ENCODE data around the gene DSC1.
"Not testable (repeated sequence)": the region's sequence is repeated elsewhere in the genome, so short reads cannot be mapped to it uniquely, and the experiment has no call there.

The DSC1 gene

GRCh38 chr18:31162825-31163435, at the start of gene DSC1:
DSC1 (minus strand) TSS chr18:31162856; CDS start chr18:31162594, 262 bp downstream.
- DNase-seq: no peak

DNA sequence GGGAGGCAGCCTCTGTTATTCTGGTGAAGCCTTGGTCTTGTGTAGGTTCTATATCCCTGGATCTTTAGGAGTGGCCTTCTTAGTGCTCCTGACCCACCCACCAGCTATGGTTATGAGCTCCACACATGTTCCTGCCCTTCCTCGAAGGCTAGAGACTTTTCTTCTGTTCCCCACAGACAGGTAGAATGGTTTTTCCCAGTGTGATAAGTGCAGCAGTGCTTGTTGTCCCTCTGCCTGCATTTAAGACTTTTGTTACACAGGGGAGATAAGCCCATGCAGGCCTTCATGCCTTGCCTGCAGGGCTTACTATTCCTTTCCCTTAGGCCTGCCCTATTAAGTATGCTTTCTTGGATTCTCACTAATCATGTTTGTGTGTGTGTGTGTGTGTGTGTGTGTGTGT, 48.4 kb upstream of the DSC1 start:
- DNase-seq: no peak

- DNase-seq: no peak
Observed at GRCh38 chr18:31209041-31209440, 46.4 kb upstream of the DSC1 start.

GRCh38 chr18:31207391-31207790, 44.7 kb upstream of the DSC1 start:
- no peak for DNase-seq

- DNase-seq: no peak
Observed at GRCh38 chr18:31206787-31207381, 44.2 kb upstream of the DSC1 start.

- no peak for DNase-seq
Observed at GRCh38 chr18:31206071-31206470, 43.4 kb upstream of the DSC1 start.

- DNase-seq: no peak
Observed at GRCh38 chr18:31205273-31205672, 42.6 kb upstream of the DSC1 start.

GRCh38 chr18:31204833-31205232, 42.2 kb upstream of the DSC1 start:
- no peak for DNase-seq

- DNase-seq: no peak
Observed at GRCh38 chr18:31204166-31204565, 41.5 kb upstream of the DSC1 start.

- no peak for DNase-seq
Observed at GRCh38 chr18:31203794-31204148, 41.1 kb upstream of the DSC1 start.

DNA sequence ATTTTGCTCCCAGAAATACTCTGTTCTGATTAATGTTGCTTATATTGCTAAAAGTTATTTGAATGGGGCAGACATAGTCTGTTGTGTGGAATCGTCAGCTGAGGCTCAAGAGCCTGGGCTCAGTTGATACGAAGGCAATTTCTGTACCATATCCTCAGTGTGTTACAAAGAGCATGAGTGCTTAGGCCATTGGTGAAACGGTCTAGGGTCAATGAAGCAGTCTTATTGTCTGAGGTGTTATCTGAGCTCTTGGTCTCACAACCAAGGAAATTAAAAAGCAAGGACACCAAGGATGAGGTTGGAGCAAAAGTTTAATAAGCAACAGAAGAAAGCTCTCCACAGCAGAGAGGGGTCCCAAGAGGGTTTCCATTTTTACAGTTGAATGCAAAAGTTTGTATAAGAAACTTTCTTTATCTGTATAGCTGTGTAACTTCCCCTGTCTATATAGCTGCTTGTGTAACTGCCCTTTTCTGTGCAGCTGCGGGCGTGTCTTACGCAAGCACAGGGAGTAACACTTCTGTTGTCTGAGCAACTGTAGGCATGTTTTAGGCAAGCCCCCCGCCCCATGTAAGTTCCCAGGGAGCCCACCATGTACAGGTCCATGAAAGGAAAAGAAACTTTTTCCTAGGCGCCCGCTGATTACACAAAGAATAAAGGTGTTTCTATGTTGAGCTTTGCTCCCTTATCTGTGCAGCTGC, 40.6 kb upstream of the DSC1 start:
- no peak for DNase-seq

GRCh38 chr18:31199190-31199769, 36.6 kb upstream of the DSC1 start:
- no peak for DNase-seq

DNA sequence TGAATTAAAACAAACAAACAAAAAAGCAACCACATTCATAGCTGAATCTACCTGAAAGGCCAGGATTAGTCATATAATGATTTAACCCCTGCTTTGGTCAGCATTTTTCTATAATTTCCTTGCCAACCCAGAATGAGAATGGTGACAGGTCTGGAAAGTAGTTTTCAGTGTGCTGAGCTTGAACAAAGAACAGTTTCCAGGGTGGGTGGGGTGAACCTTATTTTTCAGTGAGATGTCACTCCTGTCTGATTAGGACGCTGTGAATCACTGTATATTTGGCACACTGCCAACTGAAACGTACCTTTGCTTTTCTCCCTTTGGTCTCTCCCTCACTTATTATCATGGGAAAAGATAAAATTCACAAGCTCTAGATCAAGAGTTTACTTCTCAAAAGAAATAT, 35.0 kb upstream of the DSC1 start:
- DNase-seq: no peak

- DNase-seq: no peak
Observed at GRCh38 chr18:31195063-31195462, 32.4 kb upstream of the DSC1 start.

DNA sequence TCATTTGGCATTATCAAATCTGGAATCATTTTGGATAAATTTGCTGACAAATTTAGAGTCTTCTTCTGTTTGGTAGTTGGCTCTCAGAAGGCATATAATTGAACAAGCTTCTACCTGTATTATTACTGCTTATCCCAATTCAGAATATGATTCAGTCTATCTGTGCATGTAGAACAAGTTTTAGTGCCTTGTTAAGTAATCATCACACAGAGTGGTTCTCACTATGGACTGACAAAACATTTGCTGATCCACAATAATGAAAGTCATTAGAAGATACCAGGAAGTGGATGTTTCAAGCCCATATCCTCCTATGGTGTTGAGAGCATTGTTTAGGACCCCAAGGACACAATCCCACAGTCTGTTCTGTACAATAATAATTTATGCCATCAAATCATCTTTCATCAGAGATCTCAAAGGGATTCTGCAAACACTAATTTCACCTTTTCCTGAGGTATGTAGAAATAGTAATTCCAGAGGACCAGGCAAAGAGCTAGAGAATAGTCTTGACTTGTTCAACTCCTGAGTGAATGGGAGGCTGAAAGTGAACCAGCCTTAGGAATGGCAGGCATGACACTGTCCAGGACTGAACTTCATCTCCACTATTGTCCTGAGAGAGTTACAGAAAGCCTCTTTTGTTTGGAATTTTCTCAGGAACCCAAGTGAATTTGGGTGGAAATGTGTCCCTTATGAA, 29.6 kb upstream of the DSC1 start:
- no peak for DNase-seq

DNA sequence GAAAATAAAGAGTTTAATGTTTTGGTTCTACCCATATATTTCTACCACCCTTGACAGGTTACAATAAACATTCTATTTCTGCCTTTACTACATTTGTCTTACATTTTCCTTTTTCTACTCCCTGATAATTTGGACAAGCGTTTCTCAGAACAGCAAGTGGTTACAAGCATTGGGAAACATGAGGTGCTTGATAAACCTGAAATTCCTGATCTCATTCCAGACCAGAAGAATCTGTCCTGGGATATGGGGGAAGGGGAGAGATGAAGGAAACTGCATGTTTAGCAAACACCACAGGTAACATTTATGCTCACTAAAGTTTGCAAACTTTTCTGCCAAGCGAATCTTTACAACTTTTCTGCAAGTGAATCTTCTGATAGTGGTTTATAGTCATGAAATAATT, 28.3 kb upstream of the DSC1 start:
- DNase-seq: no peak

DNA sequence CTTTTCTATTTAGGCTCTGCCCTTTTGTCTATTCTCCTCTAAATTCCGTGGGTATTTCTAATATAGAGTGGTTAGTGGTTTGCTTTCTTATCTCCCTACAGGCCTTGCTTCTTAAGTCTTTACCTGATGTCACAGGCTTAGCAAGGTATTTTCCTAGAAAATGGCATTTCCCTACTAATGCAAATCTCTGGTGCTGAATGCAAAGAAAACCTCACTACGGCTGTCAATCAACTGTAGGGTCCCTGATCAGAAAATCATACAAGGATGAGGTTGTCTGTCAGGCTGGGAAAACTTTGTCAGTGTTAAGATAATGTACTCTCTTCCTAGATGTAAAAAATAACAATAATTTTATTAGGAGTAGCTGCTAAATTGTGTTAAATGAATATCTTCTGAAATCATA, 27.1 kb upstream of the DSC1 start:
- no peak for DNase-seq

DNA sequence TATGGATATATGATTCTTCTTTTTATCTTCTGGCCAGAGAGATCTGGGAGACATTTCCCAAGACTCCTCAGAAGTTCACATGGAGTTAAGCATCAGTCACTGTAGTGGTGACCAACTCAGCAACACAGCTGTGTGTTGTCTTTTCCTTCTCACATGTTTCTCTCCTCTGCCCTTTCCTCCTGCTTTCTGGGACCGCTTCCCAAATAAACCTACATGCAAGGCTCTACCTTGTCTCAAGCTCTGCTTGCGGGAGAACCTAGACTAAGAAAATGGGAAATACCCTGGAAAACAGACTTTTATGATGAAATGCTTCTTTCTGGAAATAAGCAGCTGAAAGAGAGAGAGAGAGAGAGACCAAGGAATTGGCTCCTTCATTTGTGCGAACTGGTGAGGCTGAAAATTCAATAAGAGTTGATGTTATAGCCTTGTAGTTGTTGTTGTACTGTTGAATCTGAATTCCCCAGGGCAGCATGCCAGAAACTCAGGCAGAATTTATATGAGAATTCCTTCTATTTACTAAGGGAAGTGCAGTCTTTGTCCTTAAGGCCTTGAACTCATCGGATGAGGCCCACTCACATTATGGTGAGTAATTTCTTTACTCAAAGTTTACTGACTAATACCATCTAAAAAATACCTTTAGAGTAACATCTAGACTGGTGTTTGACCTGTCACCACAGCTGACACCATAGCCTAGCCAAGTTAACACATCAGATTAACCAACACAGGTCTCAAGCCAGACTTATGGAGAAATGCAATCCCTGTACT, 22.7 kb upstream of the DSC1 start:
- DNase-seq: no peak

- DNase-seq: no peak
Observed at GRCh38 chr18:31183302-31183701, 20.6 kb upstream of the DSC1 start.

DNA sequence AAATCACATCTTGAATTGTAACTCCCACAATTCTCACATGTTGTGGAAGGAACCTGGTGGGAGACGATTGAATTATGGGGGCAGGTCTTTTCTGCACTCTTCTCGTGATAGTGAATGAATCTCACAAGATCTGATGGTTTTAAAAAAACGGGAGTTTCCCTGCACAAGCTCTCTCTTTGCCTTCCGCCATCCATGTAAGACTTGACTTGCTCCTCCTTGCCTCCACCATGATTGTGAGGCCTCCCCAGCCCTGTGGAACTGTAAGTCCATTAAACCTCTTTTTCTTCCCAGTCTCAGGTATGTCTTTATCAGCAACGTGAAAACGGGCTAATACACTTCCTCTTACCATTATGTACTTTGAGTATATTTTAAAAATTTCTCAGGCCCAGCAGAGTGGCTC, 14.7 kb upstream of the DSC1 start:
- not testable (repeated sequence) for DNase-seq

- DNase-seq: no peak
Observed at GRCh38 chr18:31176531-31176930, 13.9 kb upstream of the DSC1 start.

DNA sequence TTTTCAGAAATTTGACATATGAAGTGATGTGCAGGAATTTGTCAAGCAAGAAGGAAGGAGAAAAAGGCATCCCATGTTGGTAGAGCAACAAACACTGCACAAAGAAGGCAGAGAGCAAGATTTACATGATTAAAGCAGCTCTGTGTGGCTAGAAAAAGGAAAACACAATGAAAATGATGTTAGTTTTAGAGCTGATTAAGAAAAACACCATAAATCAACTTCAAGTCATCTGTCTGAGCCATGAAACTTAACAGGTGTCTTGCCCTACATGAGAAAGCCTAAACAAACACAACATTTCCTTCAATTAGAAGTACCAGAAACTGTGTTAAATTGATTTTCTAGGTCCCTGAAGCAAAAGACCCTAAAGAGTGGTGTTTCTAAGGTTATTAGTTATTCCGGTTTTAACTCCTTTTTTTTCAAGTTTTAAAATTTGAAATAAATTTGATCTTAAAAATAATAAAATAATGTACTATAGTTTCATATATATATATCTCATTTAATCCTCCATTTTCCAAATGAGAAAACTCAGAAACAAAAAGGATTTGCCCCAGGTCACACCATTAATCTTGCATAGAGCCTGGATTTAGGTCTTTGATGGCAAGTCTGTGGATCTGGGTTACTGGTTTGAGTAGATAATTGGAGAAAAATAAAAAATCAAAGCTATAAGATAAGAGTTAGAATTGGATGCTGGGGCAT, 8.6 kb upstream of the DSC1 start:
- DNase-seq: no peak
